ENCODE measurements around the gene MT3. TPM values are rescaled to one million over a fixed set of nuclear protein-coding genes. Genes with fewer than 3 reads are reported as not detected.
A peak's percentile ranks its signal among the peaks of the same experiment; 100 is the strongest.

Gene MT3
- total RNA-seq, 1 donor from 2014 or later, result 5.1 TPM

DNA sequence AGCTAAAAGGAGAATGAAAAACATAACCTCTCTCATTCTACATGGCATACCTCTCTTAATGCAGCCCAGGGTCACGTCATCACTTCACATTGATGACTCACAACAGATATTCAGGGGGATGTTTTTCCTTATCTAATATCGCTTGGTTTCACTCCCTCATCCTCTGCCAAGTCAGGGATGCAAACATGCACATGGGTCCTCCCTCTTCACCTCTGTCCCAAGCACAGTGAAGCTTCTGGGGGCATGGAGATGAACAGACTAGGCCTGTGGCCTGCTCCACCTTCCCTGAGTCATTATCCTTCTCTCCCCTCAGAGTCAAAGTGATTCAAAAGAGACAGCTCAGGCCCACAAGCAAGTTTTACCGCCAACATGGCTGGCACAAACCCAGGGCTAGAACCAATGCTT lies 16.7 kb downstream of the MT3 start:
- no peak for DNase-seq (ENCODE audit: low read depth)
- TF ChIP-seq, protein P1, sequence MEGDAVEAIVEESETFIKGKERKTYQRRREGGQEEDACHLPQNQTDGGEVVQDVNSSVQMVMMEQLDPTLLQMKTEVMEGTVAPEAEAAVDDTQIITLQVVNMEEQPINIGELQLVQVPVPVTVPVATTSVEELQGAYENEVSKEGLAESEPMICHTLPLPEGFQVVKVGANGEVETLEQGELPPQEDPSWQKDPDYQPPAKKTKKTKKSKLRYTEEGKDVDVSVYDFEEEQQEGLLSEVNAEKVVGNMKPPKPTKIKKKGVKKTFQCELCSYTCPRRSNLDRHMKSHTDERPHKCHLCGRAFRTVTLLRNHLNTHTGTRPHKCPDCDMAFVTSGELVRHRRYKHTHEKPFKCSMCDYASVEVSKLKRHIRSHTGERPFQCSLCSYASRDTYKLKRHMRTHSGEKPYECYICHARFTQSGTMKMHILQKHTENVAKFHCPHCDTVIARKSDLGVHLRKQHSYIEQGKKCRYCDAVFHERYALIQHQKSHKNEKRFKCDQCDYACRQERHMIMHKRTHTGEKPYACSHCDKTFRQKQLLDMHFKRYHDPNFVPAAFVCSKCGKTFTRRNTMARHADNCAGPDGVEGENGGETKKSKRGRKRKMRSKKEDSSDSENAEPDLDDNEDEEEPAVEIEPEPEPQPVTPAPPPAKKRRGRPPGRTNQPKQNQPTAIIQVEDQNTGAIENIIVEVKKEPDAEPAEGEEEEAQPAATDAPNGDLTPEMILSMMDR (conservative IDR thresholded peaks at IDR 0.05; ENCODE audit: low read depth, low read length), result no peak

DNA sequence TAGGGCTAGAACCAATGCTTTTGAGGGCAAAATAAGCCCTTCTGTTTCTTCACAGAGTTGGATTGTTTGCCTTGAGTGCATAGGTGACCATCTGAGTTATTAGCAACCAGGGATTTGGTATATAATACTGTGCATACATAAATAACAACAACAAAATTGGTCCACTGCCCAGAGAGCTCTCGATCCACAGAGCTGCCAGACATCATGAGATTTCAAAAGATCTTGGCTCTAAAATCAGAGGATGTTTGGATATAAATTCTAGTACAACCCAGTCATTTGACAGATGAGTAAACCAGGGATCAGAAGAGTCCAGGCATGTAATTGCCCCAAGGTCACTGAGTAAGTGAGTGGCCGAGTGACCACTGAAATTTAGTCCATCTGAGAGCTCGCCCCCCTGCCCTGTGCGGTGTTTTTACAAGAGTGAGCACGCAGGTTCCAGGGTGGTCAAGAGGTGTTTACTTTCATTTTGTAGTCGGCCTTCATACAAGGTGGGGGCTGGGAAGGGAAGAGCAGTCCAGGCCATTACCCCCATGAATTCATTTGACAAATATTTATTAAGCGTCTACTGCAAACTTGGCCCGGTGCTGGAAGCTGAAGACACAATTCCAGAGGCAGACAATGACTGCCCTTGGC lies 17.3 kb downstream of the MT3 start:
- TF ChIP-seq, protein P1 (conservative IDR thresholded peaks at IDR 0.05; ENCODE audit: low read depth, low read length), result no peak
- peak; percentile 83 for DNase-seq (ENCODE audit: low read depth)
- peak overlapping the region; percentile 28 for H3K4me3 ChIP-seq (ENCODE audit: low read depth, low read length)

More for the DNA sequence above, 16.7 kb downstream of the MT3 start:
- no peak overlapping the region for H3K4me3 ChIP-seq (ENCODE audit: low read depth, low read length)

DNA sequence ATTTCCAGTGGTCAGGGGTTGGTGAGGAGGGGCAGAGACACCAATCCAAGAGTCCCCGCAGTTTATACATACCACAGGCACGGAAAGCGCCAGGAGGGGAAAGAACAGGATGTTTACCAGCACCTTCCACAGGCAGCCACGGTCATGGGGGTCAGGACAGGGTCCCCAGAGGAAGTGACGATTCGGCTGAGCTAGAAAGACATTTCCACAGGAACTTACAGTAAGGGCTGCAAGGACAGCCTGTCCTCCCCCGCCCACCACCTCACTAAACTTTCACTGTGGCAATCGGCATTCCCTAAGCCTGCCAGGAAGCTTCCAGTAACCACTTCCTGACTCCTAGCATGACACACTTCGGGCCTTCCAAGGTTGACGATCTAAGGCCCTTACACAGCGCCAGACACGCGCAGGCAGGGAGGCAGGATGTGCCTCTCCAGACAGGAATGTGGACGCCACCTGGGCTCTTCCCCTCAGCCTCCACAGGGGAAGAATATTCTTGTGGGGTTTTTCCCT lies 17.8 kb downstream of the MT3 start:
- peak overlapping the region; percentile 73 for H3K4me3 ChIP-seq (ENCODE audit: low read depth, low read length)
- TF ChIP-seq, protein P1 (conservative IDR thresholded peaks at IDR 0.05; ENCODE audit: low read depth, low read length), result no peak
- DNase-seq (ENCODE audit: low read depth), result peak; percentile 95

DNA sequence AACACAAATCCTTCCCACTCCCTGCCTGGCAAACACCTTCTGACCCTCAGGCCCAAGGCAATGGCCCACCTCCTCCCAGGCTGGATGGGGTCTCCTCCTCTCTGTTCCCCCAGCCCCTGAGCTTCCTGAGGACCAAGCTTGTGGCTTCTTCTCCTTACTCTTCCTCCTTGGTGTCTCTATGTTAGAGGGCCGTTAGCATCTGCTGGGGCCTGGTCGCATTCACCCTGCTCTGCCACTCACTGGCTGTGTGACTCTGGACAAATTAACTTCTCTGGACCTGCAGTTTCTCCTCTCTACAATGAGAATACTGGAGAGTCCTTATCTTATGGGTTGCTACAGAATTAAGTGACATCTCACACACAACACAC lies 18.3 kb downstream of the MT3 start:
- TF ChIP-seq, protein P1 (conservative IDR thresholded peaks at IDR 0.05; ENCODE audit: low read depth, low read length), result no peak
- no peak for DNase-seq (ENCODE audit: low read depth)

DNA sequence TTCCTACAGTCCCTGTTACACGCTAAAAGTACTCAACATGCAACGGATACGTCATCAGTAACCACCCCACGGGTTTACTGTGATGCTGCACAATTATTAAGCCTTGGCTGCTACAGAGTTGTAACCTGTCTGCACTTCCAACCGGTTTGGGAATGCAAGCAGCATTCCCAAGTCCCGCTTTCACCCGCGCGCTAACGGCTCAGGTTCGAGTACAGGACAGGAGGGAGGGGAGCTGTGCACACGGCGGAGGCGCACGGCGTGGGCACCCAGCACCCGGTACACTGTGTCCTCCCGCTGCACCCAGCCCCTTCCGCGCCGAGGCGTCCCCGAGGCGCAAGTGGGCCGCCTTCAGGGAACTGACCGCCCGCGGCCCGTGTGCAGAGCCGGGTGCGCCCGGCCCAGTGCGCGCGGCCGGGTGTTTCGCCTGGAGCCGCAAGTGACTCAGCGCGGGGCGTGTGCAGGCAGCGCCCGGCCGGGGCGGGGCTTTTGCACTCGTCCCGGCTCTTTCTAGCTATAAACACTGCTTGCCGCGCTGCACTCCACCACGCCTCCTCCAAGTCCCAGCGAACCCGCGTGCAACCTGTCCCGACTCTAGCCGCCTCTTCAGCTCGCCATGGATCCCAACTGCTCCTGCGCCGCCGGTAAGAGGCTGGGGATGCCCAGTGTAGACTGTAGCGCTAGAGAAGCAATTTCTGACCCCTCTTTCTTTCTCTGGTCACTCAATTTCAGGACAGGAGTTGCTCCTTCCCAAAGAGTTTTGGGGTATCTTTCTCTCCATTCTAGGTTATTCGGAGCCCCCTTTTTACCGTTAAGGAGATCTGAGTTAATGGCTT lies 18.9 kb downstream of the MT3 start, which contains the start of gene MT2A:
Gene MT2A (plus strand): TSS at position 542 of the 833 bp plus-strand sequence. CDS start 72 bp downstream, at position 614.
- TF ChIP-seq, protein P1 (conservative IDR thresholded peaks at IDR 0.05; ENCODE audit: low read depth, low read length), result no peak

More for the DNA sequence above, 18.3 kb downstream of the MT3 start:
- H3K4me3 ChIP-seq (ENCODE audit: low read depth, low read length), result peak overlapping the region; percentile 73

DNA sequence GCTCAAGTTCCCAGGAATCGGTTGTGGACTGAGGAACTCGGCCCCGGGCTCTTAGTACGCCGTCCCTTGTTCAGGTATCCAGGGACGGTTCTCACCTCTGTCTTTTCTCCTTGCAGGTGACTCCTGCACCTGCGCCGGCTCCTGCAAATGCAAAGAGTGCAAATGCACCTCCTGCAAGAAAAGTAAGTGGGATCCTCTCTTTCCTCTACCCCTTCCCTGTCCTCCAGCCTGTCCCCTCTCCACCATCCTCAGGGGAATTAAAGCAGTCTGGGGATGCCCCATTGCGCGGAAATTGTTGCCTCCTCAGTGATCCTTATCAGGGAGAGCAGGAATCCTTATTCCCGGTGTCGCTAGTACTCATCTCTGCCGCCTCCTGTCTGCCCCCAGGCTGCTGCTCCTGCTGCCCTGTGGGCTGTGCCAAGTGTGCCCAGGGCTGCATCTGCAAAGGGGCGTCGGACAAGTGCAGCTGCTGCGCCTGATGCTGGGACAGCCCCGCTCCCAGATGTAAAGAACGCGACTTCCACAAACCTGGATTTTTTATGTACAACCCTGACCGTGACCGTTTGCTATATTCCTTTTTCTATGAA lies 19.6 kb downstream of the MT3 start:
- TF ChIP-seq, protein P1 (conservative IDR thresholded peaks at IDR 0.05; ENCODE audit: low read depth, low read length), result no peak
- no peak for DNase-seq (ENCODE audit: low read depth)
- peak overlapping the region; percentile 73 for H3K4me3 ChIP-seq (ENCODE audit: low read depth, low read length)

More for the DNA sequence above, 18.9 kb downstream of the MT3 start, which contains the start of gene MT2A:
- H3K4me3 ChIP-seq (ENCODE audit: low read depth, low read length), result peak within 1 kb of the TSS; percentile 73
- DNase-seq (ENCODE audit: low read depth), result no peak

Data from epithelial cell of proximal tubule (primary cell).